Tibial nerve (tissue), 4 donors: ENCODE data around the gene LRRC27.

ENCODE experiments used
- CTCF ChIP-seq, 5 experiments: fragments of 200-600 bp in 3 of 5; fragments of 450-650 bp in 2 of 5; sonication (generic) in 3 of 5; IDR thresholded peaks; one replicate each; pipeline ENCODE4 v1.5.1; 2016 to 2019; ENCODE audit warnings: antibody characterized with exemption in 5 of 5, mild to moderate bottlenecking in 3 of 5, moderate library complexity in 2 of 5
- EP300 ChIP-seq, 2 donors: sonication (generic); formaldehyde crosslinking; IDR thresholded peaks; one replicate each; pipeline ENCODE4 v1.6.1; 2017; ENCODE audit warnings: antibody characterized with exemption in 2 of 2, mild to moderate bottlenecking in 1 of 2
- POLR2A ChIP-seq, 2 donors: fragments of 450-650 bp; IDR thresholded peaks; one replicate each; pipeline ENCODE4 v1.6.1; 2017; ENCODE audit warnings: antibody characterized with exemption in 2 of 2, mild to moderate bottlenecking in 2 of 2, moderate library complexity in 2 of 2

GRCh38 chr10:132366499-132366898 is 34.5 kb downstream of the LRRC27 start:
- TF ChIP-seq CTCF (IDR thresholded peaks at IDR 0.05): no peak
- TF ChIP-seq POLR2A (IDR thresholded peaks at IDR 0.05): no peak
- TF ChIP-seq EP300 (IDR thresholded peaks at IDR 0.05): no peak
